ENCODE data around the gene VANGL2. TPM values are rescaled to one million over a fixed set of nuclear protein-coding genes. Genes with fewer than 3 reads are reported as not detected.

The VANGL2 gene
- polyA plus RNA-seq, 3 donors = 0.01 TPM; not detected in 2

- H2AFZ ChIP-seq (ENCODE audit: insufficient read depth, low read depth, low read length, poor library complexity, severe bottlenecking) = no peak overlapping the region
- Mint-ChIP-seq H3K9me3 (peaks cover 0 to 3% (median 0%) of the 10 kb centered on the region in 7 donors), H3K27ac (no peak overlapping the region), H3K36me3 (no peaks in the 10 kb centered on the region), H3K4me1 (peaks cover 6% of the 10 kb centered on the region), H3K27me3 (ENCODE audit: low read depth in 3 of 3) (peaks cover 0 to 4% (median 2%) of the 10 kb centered on the region in 3 donors), H3K4me3 (no peak overlapping the region)
- intact Hi-C loops (cut with micrococcal nuclease) = no loop called here
- H3K36me3 ChIP-seq (replicated peaks in 1 of 2; ENCODE audit: control insufficient read depth in 1 of 2, insufficient read depth in 2 of 2, low read length in 2 of 2) = no peaks in the 10 kb centered on the region
- peaks cover 0 to 10% of the 10 kb centered on the region in 2 donors for H3K4me1 ChIP-seq (ENCODE audit: control insufficient read depth in 1 of 2, insufficient read depth in 2 of 2, low read length in 2 of 2)
- no peak overlapping the region for H3K27ac ChIP-seq (ENCODE audit: low read depth in 1 of 2, low read length in 2 of 2)
- WGBS (ENCODE audit: insufficient coverage) = no CpG with 5 or more reads among the region's 2 CpGs
- TF ChIP-seq, protein P1, sequence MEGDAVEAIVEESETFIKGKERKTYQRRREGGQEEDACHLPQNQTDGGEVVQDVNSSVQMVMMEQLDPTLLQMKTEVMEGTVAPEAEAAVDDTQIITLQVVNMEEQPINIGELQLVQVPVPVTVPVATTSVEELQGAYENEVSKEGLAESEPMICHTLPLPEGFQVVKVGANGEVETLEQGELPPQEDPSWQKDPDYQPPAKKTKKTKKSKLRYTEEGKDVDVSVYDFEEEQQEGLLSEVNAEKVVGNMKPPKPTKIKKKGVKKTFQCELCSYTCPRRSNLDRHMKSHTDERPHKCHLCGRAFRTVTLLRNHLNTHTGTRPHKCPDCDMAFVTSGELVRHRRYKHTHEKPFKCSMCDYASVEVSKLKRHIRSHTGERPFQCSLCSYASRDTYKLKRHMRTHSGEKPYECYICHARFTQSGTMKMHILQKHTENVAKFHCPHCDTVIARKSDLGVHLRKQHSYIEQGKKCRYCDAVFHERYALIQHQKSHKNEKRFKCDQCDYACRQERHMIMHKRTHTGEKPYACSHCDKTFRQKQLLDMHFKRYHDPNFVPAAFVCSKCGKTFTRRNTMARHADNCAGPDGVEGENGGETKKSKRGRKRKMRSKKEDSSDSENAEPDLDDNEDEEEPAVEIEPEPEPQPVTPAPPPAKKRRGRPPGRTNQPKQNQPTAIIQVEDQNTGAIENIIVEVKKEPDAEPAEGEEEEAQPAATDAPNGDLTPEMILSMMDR (IDR thresholded peaks at IDR 0.05) = no peak
- H3K9ac ChIP-seq (ENCODE audit: insufficient read depth, low read length, poor library complexity, severe bottlenecking) = no peak overlapping the region
- no peaks in the 10 kb centered on the region for H4K20me1 ChIP-seq (ENCODE audit: insufficient read depth, low read length)
- no peaks in the 10 kb centered on the region for H3K79me2 ChIP-seq (ENCODE audit: insufficient read depth, low read length)
- no peak for DNase-seq
- no peaks in the 10 kb centered on the region for H3K27me3 ChIP-seq (ENCODE audit: control insufficient read depth in 2 of 2, insufficient read depth in 2 of 2, low read length in 2 of 2)
- no peak overlapping the region for H3K4me2 ChIP-seq (replicated peaks; ENCODE audit: extremely low read depth, low read length, poor library complexity, severe bottlenecking)
- H3K9me3 ChIP-seq (replicated peaks in 1 of 2; ENCODE audit: control insufficient read depth in 1 of 2, insufficient read depth in 1 of 2, low read length in 2 of 2) = no peaks in the 10 kb centered on the region
- no peak overlapping the region for H3K4me3 ChIP-seq (replicated peaks in 1 of 3; ENCODE audit: low read depth in 2 of 3, low read length in 3 of 3)
Measured at GRCh38 chr1:160439718-160440117, 39.4 kb downstream of the VANGL2 start.

DNA sequence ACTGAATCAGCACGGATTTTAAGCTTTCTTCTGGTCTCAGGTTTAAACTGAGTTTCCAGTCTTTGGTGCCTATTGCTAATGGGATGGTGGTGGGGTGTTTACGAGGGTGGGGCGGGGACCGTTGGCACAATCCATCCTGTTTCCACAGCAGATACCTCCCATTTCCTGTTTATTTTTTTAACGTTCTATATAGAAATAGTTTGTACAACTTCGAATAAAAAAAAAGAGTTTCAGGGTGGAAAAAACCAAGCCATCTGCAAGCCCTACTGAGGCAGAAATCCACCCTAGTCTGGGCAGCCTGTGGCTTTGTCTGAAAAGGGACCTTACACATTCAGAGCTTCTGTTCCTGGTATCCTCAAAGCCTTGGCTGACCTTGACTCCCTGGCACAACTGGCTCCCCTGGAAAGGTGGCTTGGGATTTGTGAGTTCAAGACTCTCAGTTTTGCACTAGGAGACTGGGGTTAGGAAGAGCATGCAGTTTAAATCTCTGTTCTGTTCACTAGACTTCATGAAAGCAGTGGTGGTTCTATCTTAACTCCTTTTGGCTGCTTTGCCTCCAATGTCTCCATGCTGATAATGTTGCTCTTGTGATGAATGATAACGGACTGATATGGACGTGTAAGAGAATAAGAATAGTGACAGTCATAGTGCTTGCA lies 46.7 kb downstream of the VANGL2 start:
- H3K9ac ChIP-seq (ENCODE audit: insufficient read depth, low read length, poor library complexity, severe bottlenecking) = no peak overlapping the region
- intact Hi-C loops (cut with micrococcal nuclease) = no loop called here
- H3K4me3 Mint-ChIP-seq = no peak overlapping the region

More for the DNA sequence above, 46.7 kb downstream of the VANGL2 start:
- H3K27ac Mint-ChIP-seq = peak overlapping the region in 1 of 7 donors; percentile 43
- WGBS (ENCODE audit: insufficient coverage) = no CpG with 5 or more reads among the region's 8 CpGs
- Histone ChIP-seq H2AFZ (ENCODE audit: insufficient read depth, low read depth, low read length, poor library complexity, severe bottlenecking) (peak overlapping the region; percentile 15), H3K4me3 (replicated peaks in 1 of 3; ENCODE audit: low read depth in 2 of 3, low read length in 3 of 3) (no peak overlapping the region), H3K4me1 (ENCODE audit: control insufficient read depth in 1 of 2, insufficient read depth in 2 of 2, low read length in 2 of 2) (peaks cover 5 to 7% of the 10 kb centered on the region in 2 donors), H3K79me2 (ENCODE audit: insufficient read depth, low read length) (no peaks in the 10 kb centered on the region), H4K20me1 (ENCODE audit: insufficient read depth, low read length) (no peaks in the 10 kb centered on the region), H3K36me3 (replicated peaks in 1 of 2; ENCODE audit: control insufficient read depth in 1 of 2, insufficient read depth in 2 of 2, low read length in 2 of 2) (no peaks in the 10 kb centered on the region), H3K27ac (ENCODE audit: low read depth in 1 of 2, low read length in 2 of 2) (no peak overlapping the region), H3K4me2 (replicated peaks; ENCODE audit: extremely low read depth, low read length, poor library complexity, severe bottlenecking) (no peak overlapping the region), H3K9me3 (replicated peaks in 1 of 2; ENCODE audit: control insufficient read depth in 1 of 2, insufficient read depth in 1 of 2, low read length in 2 of 2) (no peaks in the 10 kb centered on the region), H3K27me3 (ENCODE audit: control insufficient read depth in 2 of 2, insufficient read depth in 2 of 2, low read length in 2 of 2) (no peaks in the 10 kb centered on the region)
- TF ChIP-seq, protein P1 (IDR thresholded peaks at IDR 0.05) = no peak
- no peaks in the 10 kb centered on the region for H3K36me3 Mint-ChIP-seq
- H3K9me3 Mint-ChIP-seq = no peaks in the 10 kb centered on the region
- peaks cover 0 to 2% (median 0%) of the 10 kb centered on the region in 3 donors for H3K27me3 Mint-ChIP-seq (ENCODE audit: low read depth in 3 of 3)
- DNase-seq = no peak
- H3K4me1 Mint-ChIP-seq = peaks cover 11% of the 10 kb centered on the region
